Uterus (tissue), 4 donors: Measurements from ENCODE around the gene EIF4E2. TPM values are rescaled to one million over a fixed set of nuclear protein-coding genes. Genes with fewer than 3 reads are reported as not detected.
"Not testable (repeated sequence)": the region's sequence is repeated elsewhere in the genome, so short reads cannot be mapped to it uniquely, and the experiment has no call there.

Experiments used
- DNase-seq, 2 donors: peaks; one replicate each; pipeline ENCODE4 v3.0.0-alpha.2; 2019 to 2020
- H3K27ac ChIP-seq, 2 donors: fragments of 200-600 bp; sonication (generic); 1 replicate in 1 of 2; 2 replicates in 1 of 2; pipeline ENCODE4 v1.5.1; 2016 to 2018
- H3K27me3 ChIP-seq, 2 donors: fragments of 200-600 bp; sonication (generic); one replicate each; pipeline ENCODE4 v1.5.1; 2018 to 2019; ENCODE audit warnings: control low read depth in 1 of 2
- H3K36me3 ChIP-seq, 2 donors: fragments of 200-600 bp; sonication (generic); one replicate each; pipeline ENCODE4 v1.5.1; 2019; ENCODE audit warnings: control low read depth in 1 of 2
- H3K4me1 ChIP-seq, 2 donors: fragments of 200-600 bp; sonication (generic); one replicate each; pipeline ENCODE4 v1.5.1; 2018 to 2019; ENCODE audit warnings: control low read depth in 1 of 2
- H3K4me3 ChIP-seq, 2 donors: fragments of 200-600 bp; sonication (generic); 1 replicate in 1 of 2; 2 replicates in 1 of 2; pipeline ENCODE4 v1.5.1; 2018 to 2019; ENCODE audit warnings: mild to moderate bottlenecking in 1 of 2
- H3K9me3 ChIP-seq, 2 donors: fragments of 200-600 bp; sonication (generic); one replicate each; pipeline ENCODE4 v1.5.1; 2019; ENCODE audit warnings: control low read depth in 1 of 2
- POLR2A ChIP-seq, 2 donors: fragments of 450-650 bp; IDR thresholded peaks; one replicate each; pipeline ENCODE4 v1.6.1; 2016; ENCODE audit warnings: antibody characterized with exemption in 2 of 2, mild to moderate bottlenecking in 1 of 2, moderate library complexity in 1 of 2
- intact Hi-C: fragments of 100-400 bp; cut with DNase I; formaldehyde crosslinking; loops from one replicate; pipeline ENCODE4 v1.15.1; 2023; ENCODE audit warnings: low total_unique reads
- total RNA-seq, 4 donors: library from RNA; depleted of rRNA in 3 of 4; stranded (reverse); fragments of >200 nt in 3 of 4; gene quantifications; one replicate each; pipeline versions ENCODE4 v1.1.0 to v1.2.4, GENCODE V29; 2014 to 2023
- TF ChIP-seq, protein P1 (sequence below), 4 experiments: fragments of 200-600 bp in 2 of 4; fragments of 450-650 bp in 2 of 4; sonication (generic) in 2 of 4; IDR thresholded peaks; one replicate each; pipeline ENCODE4 v1.5.1; 2016 to 2019; ENCODE audit warnings: antibody characterized with exemption in 4 of 4, mild to moderate bottlenecking in 2 of 4, moderate library complexity in 1 of 4
- donor health status: DM: yes; HTN: yes; CAD: no.

Gene EIF4E2
- total RNA-seq, 4 donors from 2014 or later = 24.3 to 195 (median 56.6) TPM

DNA sequence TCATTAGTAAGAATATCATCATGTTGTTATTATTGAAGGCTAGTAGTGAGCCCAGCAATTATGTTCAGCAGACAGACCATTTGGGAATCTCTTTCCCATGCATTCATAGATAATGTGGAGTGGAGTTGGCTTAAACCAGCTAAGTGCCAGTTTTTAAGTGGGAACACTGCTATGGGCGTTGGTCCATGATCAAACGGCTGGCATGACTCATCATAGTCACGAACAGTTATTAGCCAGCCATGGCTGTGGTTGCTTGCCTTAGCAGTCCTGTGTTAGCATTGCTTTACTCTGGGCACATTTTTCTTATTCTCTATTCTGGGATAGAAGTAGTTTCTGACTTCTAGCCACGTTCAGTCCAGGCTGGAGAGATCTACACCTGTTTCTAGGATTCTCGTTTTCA is 17.7 kb downstream of the EIF4E2 start:
- DNase-seq = no peak
- no peaks in the 10 kb centered on the region for H3K4me1 ChIP-seq
- intact Hi-C loops = no loop called here
- H3K36me3 ChIP-seq = no peaks in the 10 kb centered on the region
- H3K27me3 ChIP-seq = no peaks in the 10 kb centered on the region
- no peak overlapping the region for H3K27ac ChIP-seq
- H3K9me3 ChIP-seq = no peaks in the 10 kb centered on the region
- no peak overlapping the region for H3K4me3 ChIP-seq
- TF ChIP-seq, protein P1, sequence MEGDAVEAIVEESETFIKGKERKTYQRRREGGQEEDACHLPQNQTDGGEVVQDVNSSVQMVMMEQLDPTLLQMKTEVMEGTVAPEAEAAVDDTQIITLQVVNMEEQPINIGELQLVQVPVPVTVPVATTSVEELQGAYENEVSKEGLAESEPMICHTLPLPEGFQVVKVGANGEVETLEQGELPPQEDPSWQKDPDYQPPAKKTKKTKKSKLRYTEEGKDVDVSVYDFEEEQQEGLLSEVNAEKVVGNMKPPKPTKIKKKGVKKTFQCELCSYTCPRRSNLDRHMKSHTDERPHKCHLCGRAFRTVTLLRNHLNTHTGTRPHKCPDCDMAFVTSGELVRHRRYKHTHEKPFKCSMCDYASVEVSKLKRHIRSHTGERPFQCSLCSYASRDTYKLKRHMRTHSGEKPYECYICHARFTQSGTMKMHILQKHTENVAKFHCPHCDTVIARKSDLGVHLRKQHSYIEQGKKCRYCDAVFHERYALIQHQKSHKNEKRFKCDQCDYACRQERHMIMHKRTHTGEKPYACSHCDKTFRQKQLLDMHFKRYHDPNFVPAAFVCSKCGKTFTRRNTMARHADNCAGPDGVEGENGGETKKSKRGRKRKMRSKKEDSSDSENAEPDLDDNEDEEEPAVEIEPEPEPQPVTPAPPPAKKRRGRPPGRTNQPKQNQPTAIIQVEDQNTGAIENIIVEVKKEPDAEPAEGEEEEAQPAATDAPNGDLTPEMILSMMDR (IDR thresholded peaks at IDR 0.05) = no peak
- no peak for TF ChIP-seq POLR2A (IDR thresholded peaks at IDR 0.05)

GRCh38 chr2:232569541-232569940 is 19.1 kb downstream of the EIF4E2 start:
- no peaks in the 10 kb centered on the region for H3K4me1 ChIP-seq
- H3K36me3 ChIP-seq = no peaks in the 10 kb centered on the region

GRCh38 chr2:232570481-232570880 is 20.0 kb downstream of the EIF4E2 start:
- H3K4me1 ChIP-seq, H3K27me3 ChIP-seq, H3K27ac ChIP-seq, intact Hi-C loops, H3K4me3 ChIP-seq, H3K36me3 ChIP-seq, DNase-seq, H3K9me3 ChIP-seq: not testable (repeated sequence)

More at GRCh38 chr2:232569541-232569940, 19.1 kb downstream of the EIF4E2 start:
- no peak overlapping the region for H3K4me3 ChIP-seq
- H3K9me3 ChIP-seq = no peaks in the 10 kb centered on the region
- H3K27ac ChIP-seq = no peak overlapping the region
- H3K27me3 ChIP-seq = no peaks in the 10 kb centered on the region
- TF ChIP-seq, protein P1 (IDR thresholded peaks at IDR 0.05) = no peak
- no peak for TF ChIP-seq POLR2A (IDR thresholded peaks at IDR 0.05)
- DNase-seq = no peak
- intact Hi-C loops = no loop called here

DNA sequence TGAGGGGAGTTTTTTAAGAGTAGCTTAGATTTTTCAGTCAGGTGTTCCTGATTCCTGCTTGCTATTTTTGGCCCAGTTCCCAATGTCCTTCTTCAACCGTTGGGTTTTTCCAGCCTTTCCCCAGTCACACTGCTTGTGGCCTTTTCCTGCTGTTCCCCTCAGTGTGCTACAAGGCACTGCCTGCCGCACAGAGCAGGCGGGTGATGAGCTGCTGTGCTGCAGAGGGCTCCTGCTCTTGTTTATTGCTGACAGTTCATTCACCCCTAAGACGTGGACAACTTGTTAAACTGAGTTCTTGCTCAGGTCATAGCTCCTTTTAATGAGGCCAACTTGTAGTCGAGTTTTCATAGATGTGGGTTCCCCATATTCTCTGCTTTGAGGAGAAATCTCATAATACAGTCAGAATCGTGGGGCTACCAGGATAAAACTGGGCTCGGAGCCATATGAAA is 20.6 kb downstream of the EIF4E2 start:
- no peaks in the 10 kb centered on the region for H3K27me3 ChIP-seq
- intact Hi-C loops = no loop called here
- no peak for DNase-seq
- H3K27ac ChIP-seq = no peak overlapping the region
- no peaks in the 10 kb centered on the region for H3K4me1 ChIP-seq
- TF ChIP-seq POLR2A (IDR thresholded peaks at IDR 0.05) = no peak
- TF ChIP-seq, protein P1 (IDR thresholded peaks at IDR 0.05) = no peak
- no peak overlapping the region for H3K4me3 ChIP-seq
- no peaks in the 10 kb centered on the region for H3K9me3 ChIP-seq
- H3K36me3 ChIP-seq = no peaks in the 10 kb centered on the region

GRCh38 chr2:232573042-232573441 is 22.6 kb downstream of the EIF4E2 start:
- no peak overlapping the region for H3K27ac ChIP-seq
- no peaks in the 10 kb centered on the region for H3K36me3 ChIP-seq
- no peaks in the 10 kb centered on the region for H3K27me3 ChIP-seq
- no peak for TF ChIP-seq POLR2A (IDR thresholded peaks at IDR 0.05)
- TF ChIP-seq, protein P1 (IDR thresholded peaks at IDR 0.05) = no peak
- no peaks in the 10 kb centered on the region for H3K9me3 ChIP-seq
- intact Hi-C loops = no loop called here
- H3K4me3 ChIP-seq = no peak overlapping the region
- no peaks in the 10 kb centered on the region for H3K4me1 ChIP-seq
- no peak for DNase-seq
